Activated T-helper 1 cell treated with Interleukin-2 at 50 U/mL for 16 hours (primary cell): ENCODE measurements around the gene G6PC3.
A peak's percentile ranks its signal among the peaks of the same experiment; 100 is the strongest.
"Not testable (repeated sequence)": the region's sequence is repeated elsewhere in the genome, so short reads cannot be mapped to it uniquely, and the experiment has no call there.

ENCODE experiments used
- DNase-seq: peaks from one replicate; pipeline ENCODE4 v3.0.0-alpha.2; 2020; ENCODE audit warnings: low read depth

Gene G6PC3

GRCh38 chr17:44070455-44071197, at the start of gene G6PC3:
G6PC3 (plus strand) TSS chr17:44070735; CDS start chr17:44070966, 231 bp downstream.
- peak; percentile 54 for DNase-seq

- DNase-seq, result not testable (repeated sequence)
These were observed 49.3 kb upstream of the G6PC3 start for GRCh38 chr17:44021227-44021626.

- no peak for DNase-seq
These were observed 48.3 kb upstream of the G6PC3 start for GRCh38 chr17:44022246-44022645.

- DNase-seq, result no peak
These were observed 46.8 kb upstream of the G6PC3 start for GRCh38 chr17:44023545-44024270.

- no peak for DNase-seq
These were observed 46.3 kb upstream of the G6PC3 start for GRCh38 chr17:44024271-44024663.

- no peak for DNase-seq
These were observed 45.7 kb upstream of the G6PC3 start for GRCh38 chr17:44024853-44025252.

- DNase-seq, result no peak
These were observed 40.8 kb upstream of the G6PC3 start for GRCh38 chr17:44029736-44030135.

- no peak for DNase-seq
These were observed 40.1 kb upstream of the G6PC3 start for GRCh38 chr17:44030482-44030881.

- no peak for DNase-seq
These were observed 36.6 kb upstream of the G6PC3 start for GRCh38 chr17:44033861-44034408.

- DNase-seq, result not testable (repeated sequence)
These were observed 35.8 kb upstream of the G6PC3 start for GRCh38 chr17:44034688-44035087.

GRCh38 chr17:44037471-44037870, 33.1 kb upstream of the G6PC3 start:
- no peak for DNase-seq

- DNase-seq, result no peak
These were observed 31.9 kb upstream of the G6PC3 start for GRCh38 chr17:44038604-44039011.

- no peak for DNase-seq
These were observed 30.5 kb upstream of the G6PC3 start for GRCh38 chr17:44039829-44040635.

- no peak for DNase-seq
These were observed 27.3 kb upstream of the G6PC3 start for GRCh38 chr17:44043272-44043696.

- DNase-seq, result no peak
These were observed 26.5 kb upstream of the G6PC3 start for GRCh38 chr17:44044071-44044470.

- DNase-seq, result no peak
These were observed 25.0 kb upstream of the G6PC3 start for GRCh38 chr17:44045486-44045885.

GRCh38 chr17:44046893-44047292, 23.6 kb upstream of the G6PC3 start:
- not testable (repeated sequence) for DNase-seq

GRCh38 chr17:44049294-44050060, 21.1 kb upstream of the G6PC3 start:
- DNase-seq, result no peak

- no peak for DNase-seq
These were observed 17.2 kb upstream of the G6PC3 start for GRCh38 chr17:44053125-44053872.

GRCh38 chr17:44059101-44059892, 11.2 kb upstream of the G6PC3 start:
- no peak for DNase-seq
